ENCODE measurements around the gene DERL3. TPM values are rescaled to one million over a fixed set of nuclear protein-coding genes. Genes with fewer than 3 reads are reported as not detected.

Gene DERL3
- total RNA-seq, 1 donor from 2014 or later = 2.0 TPM

- Mint-ChIP-seq H3K27me3 (ENCODE audit: low read depth) (no peaks in the 10 kb centered on the region), H3K9me3 (ENCODE audit: low read depth) (no peaks in the 10 kb centered on the region), H3K4me3 (ENCODE audit: unreplicated experiment) (no peak overlapping the region), H3K36me3 (ENCODE audit: low read depth) (peaks cover 6% of the 10 kb centered on the region), H3K27ac (ENCODE audit: unreplicated experiment) (no peak overlapping the region), H3K4me1 (ENCODE audit: low read depth) (peaks cover 50% of the 10 kb centered on the region)
- DNase-seq (ENCODE audit: low spot score) = no peak
- no peak for TF ChIP-seq CTCF (IDR thresholded peaks at IDR 0.05)
Measured at GRCh38 chr22:23840026-23840425, 1.2 kb upstream of the DERL3 start.

- Mint-ChIP-seq H3K4me3 (ENCODE audit: unreplicated experiment) (peak overlapping the region; percentile 77), H3K27ac (ENCODE audit: unreplicated experiment) (peak overlapping the region; percentile 83), H3K9me3 (ENCODE audit: low read depth) (no peaks in the 10 kb centered on the region), H3K27me3 (ENCODE audit: low read depth) (no peaks in the 10 kb centered on the region), H3K36me3 (ENCODE audit: low read depth) (peaks cover 6% of the 10 kb centered on the region), H3K4me1 (ENCODE audit: low read depth) (peaks cover 39% of the 10 kb centered on the region)
- TF ChIP-seq CTCF (IDR thresholded peaks at IDR 0.05) = no peak
- peak; percentile 89 for DNase-seq (ENCODE audit: low spot score)
Measured at GRCh38 chr22:23837911-23838680, 710 bp downstream of the DERL3 start.

GRCh38 chr22:23837496-23837859 lies 1.3 kb downstream of the DERL3 start:
- Mint-ChIP-seq H3K36me3 (ENCODE audit: low read depth) (peaks cover 6% of the 10 kb centered on the region), H3K27me3 (ENCODE audit: low read depth) (no peaks in the 10 kb centered on the region), H3K4me3 (ENCODE audit: unreplicated experiment) (no peak overlapping the region), H3K27ac (ENCODE audit: unreplicated experiment) (no peak overlapping the region), H3K9me3 (ENCODE audit: low read depth) (no peaks in the 10 kb centered on the region), H3K4me1 (ENCODE audit: low read depth) (peaks cover 39% of the 10 kb centered on the region)
- peak; percentile 88 for DNase-seq (ENCODE audit: low spot score)
- TF ChIP-seq CTCF (IDR thresholded peaks at IDR 0.05) = no peak

- H3K9me3 Mint-ChIP-seq (ENCODE audit: low read depth) = no peaks in the 10 kb centered on the region
Measured at GRCh38 chr22:23836692-23837495, 1.9 kb downstream of the DERL3 start.

More at GRCh38 chr22:23836692-23837495, 1.9 kb downstream of the DERL3 start:
- Mint-ChIP-seq H3K27ac (ENCODE audit: unreplicated experiment) (no peak overlapping the region), H3K36me3 (ENCODE audit: low read depth) (peaks cover 8% of the 10 kb centered on the region), H3K4me3 (ENCODE audit: unreplicated experiment) (no peak overlapping the region), H3K27me3 (ENCODE audit: low read depth) (no peaks in the 10 kb centered on the region), H3K4me1 (ENCODE audit: low read depth) (peaks cover 43% of the 10 kb centered on the region)
- no peak for TF ChIP-seq CTCF (IDR thresholded peaks at IDR 0.05)
- peak; percentile 74 for DNase-seq (ENCODE audit: low spot score)

All from chondrocyte (in vitro differentiated cells).